Type B pancreatic cell (in vitro differentiated cells): ENCODE measurements around the gene RAB40C. TPM values are rescaled to one million over a fixed set of nuclear protein-coding genes. Genes with fewer than 3 reads are reported as not detected.

Experiments used
- DNase-seq: peaks from one replicate; pipeline ENCODE4 v3.0.0; 2021; ENCODE audit warnings: mixed read lengths; ENCODE audit not compliant: unreplicated experiment; ENCODE audit errors: extremely low spot score
- H3K27ac Mint-ChIP-seq: 2 replicates; pipeline ENCODE4 v1.8.0; 2021; ENCODE audit warnings: mild to moderate bottlenecking, mixed read lengths
- H3K27me3 Mint-ChIP-seq: 2 replicates; pipeline ENCODE4 v1.8.0; 2021; ENCODE audit warnings: mixed read lengths
- H3K36me3 Mint-ChIP-seq: 2 replicates; pipeline ENCODE4 v1.8.0; 2021; ENCODE audit warnings: mixed read lengths
- H3K4me1 Mint-ChIP-seq: one replicate; pipeline ENCODE4 v1.8.0; 2021; ENCODE audit warnings: mixed read lengths; ENCODE audit not compliant: unreplicated experiment
- H3K4me3 Mint-ChIP-seq: 2 replicates; pipeline ENCODE4 v1.8.0; 2021; ENCODE audit warnings: mild to moderate bottlenecking, mixed read lengths
- H3K9me3 Mint-ChIP-seq: 2 replicates; pipeline ENCODE4 v1.8.0; 2021; ENCODE audit warnings: mixed read lengths
- total RNA-seq: library from RNA; stranded (reverse); gene quantifications from 2 replicates; pipeline ENCODE4 v1.2.1, GENCODE V29; 2021; ENCODE audit warnings: low replicate concordance
- TF ChIP-seq, protein P1 (sequence below): fragments of 200-600 bp; sonication (generic); conservative IDR thresholded peaks from 2 replicates; pipeline ENCODE4 v1.5.0; 2021; ENCODE audit warnings: antibody characterized with exemption, mild to moderate bottlenecking

RAB40C gene
- total RNA-seq, 1 donor from 2014 or later, result 26.5 TPM

DNA sequence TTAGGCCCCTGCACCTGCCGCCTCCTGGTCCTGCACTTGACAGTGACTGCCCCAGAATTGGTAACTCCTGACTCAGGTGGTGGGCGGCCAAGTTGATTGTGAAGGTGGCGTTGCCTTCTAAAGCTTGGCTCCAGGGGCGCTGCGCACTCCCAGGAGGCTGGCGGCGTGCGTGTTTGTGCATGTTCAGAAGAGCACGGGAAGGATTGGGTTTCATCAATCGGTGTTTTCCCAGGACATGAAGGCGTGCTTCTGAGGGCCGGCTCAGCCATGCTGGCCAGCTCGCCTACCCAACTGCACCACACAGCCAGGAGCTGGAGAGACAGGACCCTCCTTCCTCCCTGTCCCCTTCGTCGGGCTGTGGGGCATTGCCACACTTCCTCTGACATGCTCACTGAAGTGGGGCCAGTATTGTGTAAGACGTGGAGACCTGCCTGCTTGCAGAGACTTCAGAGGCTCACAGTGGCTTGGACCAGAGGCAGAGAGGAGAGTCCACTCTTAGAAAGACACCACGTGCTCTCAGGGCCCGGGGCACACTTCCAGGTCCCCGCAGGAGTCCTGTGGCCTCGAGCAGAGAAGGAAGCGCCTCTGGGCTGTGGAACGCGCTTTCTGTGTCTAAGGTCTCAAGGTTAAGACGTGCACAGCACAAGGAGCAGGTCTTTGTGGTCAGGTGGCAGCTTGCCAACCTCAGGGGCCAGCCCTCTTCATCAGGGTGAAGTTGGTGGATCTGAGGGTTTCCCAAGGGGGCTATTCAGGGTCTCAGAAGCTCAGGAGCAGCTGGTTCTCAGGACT lies 2.8 kb downstream of the RAB40C start:
- no peaks in the 10 kb centered on the region for H3K9me3 Mint-ChIP-seq
- peak overlapping the region; percentile 90 for H3K27ac Mint-ChIP-seq
- TF ChIP-seq, protein P1, sequence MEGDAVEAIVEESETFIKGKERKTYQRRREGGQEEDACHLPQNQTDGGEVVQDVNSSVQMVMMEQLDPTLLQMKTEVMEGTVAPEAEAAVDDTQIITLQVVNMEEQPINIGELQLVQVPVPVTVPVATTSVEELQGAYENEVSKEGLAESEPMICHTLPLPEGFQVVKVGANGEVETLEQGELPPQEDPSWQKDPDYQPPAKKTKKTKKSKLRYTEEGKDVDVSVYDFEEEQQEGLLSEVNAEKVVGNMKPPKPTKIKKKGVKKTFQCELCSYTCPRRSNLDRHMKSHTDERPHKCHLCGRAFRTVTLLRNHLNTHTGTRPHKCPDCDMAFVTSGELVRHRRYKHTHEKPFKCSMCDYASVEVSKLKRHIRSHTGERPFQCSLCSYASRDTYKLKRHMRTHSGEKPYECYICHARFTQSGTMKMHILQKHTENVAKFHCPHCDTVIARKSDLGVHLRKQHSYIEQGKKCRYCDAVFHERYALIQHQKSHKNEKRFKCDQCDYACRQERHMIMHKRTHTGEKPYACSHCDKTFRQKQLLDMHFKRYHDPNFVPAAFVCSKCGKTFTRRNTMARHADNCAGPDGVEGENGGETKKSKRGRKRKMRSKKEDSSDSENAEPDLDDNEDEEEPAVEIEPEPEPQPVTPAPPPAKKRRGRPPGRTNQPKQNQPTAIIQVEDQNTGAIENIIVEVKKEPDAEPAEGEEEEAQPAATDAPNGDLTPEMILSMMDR, result no peak
- peak overlapping the region; percentile 91 for H3K4me3 Mint-ChIP-seq
- no peak for DNase-seq
- H3K36me3 Mint-ChIP-seq, result peaks cover 13% of the 10 kb centered on the region
- no peaks in the 10 kb centered on the region for H3K27me3 Mint-ChIP-seq
- H3K4me1 Mint-ChIP-seq, result peaks cover 26% of the 10 kb centered on the region

DNA sequence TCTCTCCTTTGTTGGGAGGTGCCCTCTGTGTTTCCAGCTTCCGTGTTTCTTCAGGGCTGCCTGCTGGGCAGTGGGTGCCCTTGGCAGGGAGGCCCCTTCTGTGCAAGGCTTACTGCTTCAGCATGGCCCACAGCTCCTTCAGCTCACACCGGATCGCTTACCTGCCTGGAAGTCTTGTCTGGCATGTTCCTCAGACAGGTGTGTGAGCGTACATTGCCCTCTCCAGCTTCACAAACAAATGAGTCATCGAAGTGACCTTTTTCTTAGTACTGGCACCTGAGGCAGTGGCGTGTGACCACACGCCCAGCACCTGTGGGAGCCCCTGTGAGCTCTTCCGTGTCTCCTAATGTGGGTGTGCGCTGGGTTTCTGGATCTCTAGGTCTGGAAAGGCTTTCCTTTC lies 3.5 kb downstream of the RAB40C start:
- Mint-ChIP-seq H3K4me1 (peaks cover 26% of the 10 kb centered on the region), H3K4me3 (peak overlapping the region; percentile 91), H3K9me3 (no peaks in the 10 kb centered on the region), H3K36me3 (peaks cover 13% of the 10 kb centered on the region), H3K27ac (peak overlapping the region; percentile 90), H3K27me3 (no peaks in the 10 kb centered on the region)
- DNase-seq, result no peak
- TF ChIP-seq, protein P1, result no peak

DNA sequence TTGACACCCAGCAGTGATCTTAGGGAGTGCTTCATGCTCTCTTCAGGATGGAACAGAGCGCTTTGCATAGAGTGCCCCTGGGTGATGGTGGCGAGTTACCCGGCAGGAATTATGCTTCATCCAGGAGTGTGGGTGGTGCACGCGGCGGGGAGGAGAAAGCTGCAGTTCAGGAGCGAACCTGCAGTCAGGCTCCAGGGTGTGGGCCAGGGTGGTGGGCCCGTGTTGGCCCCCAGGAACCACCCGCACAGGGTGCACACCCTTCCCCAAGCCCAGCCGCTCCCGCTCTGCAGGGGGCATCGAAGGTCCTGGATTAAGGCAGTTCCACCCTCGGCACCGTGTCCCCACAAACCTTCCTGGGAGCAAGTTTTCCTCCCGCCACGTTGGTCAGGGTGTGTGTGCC lies 3.9 kb downstream of the RAB40C start:
- H3K4me1 Mint-ChIP-seq, result peaks cover 26% of the 10 kb centered on the region
- no peak for DNase-seq
- no peaks in the 10 kb centered on the region for H3K9me3 Mint-ChIP-seq
- TF ChIP-seq, protein P1, result no peak
- H3K27ac Mint-ChIP-seq, result peak overlapping the region; percentile 90
- no peaks in the 10 kb centered on the region for H3K27me3 Mint-ChIP-seq
- peaks cover 13% of the 10 kb centered on the region for H3K36me3 Mint-ChIP-seq
- H3K4me3 Mint-ChIP-seq, result peak overlapping the region; percentile 91

DNA sequence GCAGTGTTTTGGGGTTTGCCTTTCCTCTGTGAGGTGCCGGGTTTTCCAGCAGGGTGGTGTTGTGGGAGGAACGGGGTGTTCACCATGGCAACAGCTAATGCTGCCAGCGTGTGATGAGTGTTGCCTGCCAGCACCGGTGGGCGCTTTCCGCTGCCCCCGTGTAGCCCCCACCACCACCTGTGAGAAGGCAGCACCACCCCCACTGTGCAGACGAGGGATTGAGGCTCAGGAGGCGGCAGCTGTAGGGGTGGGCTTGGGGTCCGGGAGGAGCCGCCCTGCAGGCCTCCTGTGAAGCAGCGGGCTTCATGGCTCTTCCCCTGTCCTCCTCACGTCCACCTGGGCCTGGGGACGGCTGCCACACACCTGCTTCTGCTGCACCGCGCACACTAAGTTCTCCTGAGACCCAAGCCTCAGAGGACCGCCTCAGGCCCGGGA lies 5.2 kb downstream of the RAB40C start:
- TF ChIP-seq, protein P1, result no peak
- H3K36me3 Mint-ChIP-seq, result peaks cover 13% of the 10 kb centered on the region

DNA sequence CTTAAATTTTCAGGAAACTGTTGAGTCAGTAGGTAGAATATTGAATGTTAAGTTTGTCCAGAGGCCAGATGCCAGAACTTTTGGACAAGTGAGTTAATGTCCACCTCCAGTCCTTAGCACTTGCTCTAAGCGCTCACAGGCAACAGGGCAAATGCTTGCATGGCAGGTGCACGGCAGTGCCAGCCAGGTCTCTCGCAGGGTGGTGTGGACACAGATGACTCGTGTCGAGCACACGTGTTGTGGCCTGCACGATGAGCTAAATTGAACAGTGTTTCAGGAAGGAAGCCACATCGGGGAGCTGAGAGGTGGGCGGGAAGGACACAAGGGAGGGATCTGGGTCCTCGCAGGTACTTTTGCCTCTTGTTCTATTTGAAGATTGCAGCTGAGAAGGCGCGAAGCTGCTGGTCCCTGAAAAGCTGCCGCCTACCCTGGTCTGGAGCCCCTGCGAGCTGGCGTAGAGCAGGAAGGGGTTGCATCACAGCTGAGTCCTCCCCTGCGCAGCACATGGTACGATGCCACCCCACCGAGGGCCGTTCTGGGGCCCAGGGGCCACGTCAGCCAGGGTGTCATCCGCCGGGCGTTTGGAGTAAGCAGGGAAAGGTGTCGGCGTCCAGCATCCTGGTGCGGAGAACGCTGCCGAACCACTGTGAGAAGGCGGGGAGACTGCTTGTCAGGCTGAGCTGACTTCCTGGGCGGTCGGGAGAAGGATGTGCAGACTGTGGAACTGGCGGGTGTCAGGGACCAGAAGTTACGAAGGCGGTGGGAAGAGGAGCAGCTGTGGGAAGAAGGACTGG lies 6.3 kb downstream of the RAB40C start:
- H3K27me3 Mint-ChIP-seq, result no peaks in the 10 kb centered on the region
- TF ChIP-seq, protein P1, result no peak
- H3K36me3 Mint-ChIP-seq, result peaks cover 9% of the 10 kb centered on the region
- DNase-seq, result no peak
- H3K4me3 Mint-ChIP-seq, result no peak overlapping the region
- no peaks in the 10 kb centered on the region for H3K9me3 Mint-ChIP-seq
- H3K27ac Mint-ChIP-seq, result peak overlapping the region; percentile 39
- peaks cover 20% of the 10 kb centered on the region for H3K4me1 Mint-ChIP-seq

More for the DNA sequence above, 5.2 kb downstream of the RAB40C start:
- no peak overlapping the region for H3K27ac Mint-ChIP-seq
- no peak for DNase-seq
- H3K4me3 Mint-ChIP-seq, result no peak overlapping the region
- no peaks in the 10 kb centered on the region for H3K9me3 Mint-ChIP-seq
- no peaks in the 10 kb centered on the region for H3K27me3 Mint-ChIP-seq
- H3K4me1 Mint-ChIP-seq, result peaks cover 26% of the 10 kb centered on the region
